Osteoblast (primary cell): Measurements from ENCODE around the gene LPA. TPM values are rescaled to one million over a fixed set of nuclear protein-coding genes. Genes with fewer than 3 reads are reported as not detected.

Source experiments
- DNase-seq: peaks from one replicate; pipeline ENCODE4 v3.0.0; 2011; ENCODE audit warnings: low spot score, mixed read lengths; ENCODE audit not compliant: insufficient read length; ENCODE audit errors: missing footprints
- H2AFZ ChIP-seq: 2 replicates; pipeline ENCODE4 v1.6.0; 2011; ENCODE audit warnings: mild to moderate bottlenecking, low read length
- H3K27ac ChIP-seq: 2 replicates; pipeline ENCODE4 v1.5.1; 2011; ENCODE audit warnings: mild to moderate bottlenecking, low read depth, low read length, moderate library complexity
- H3K27me3 ChIP-seq: 2 replicates; pipeline ENCODE4 v1.6.0; 2012; ENCODE audit warnings: mild to moderate bottlenecking, control low read depth, inconsistent platforms, low read length, moderate library complexity; ENCODE audit not compliant: insufficient read depth
- H3K36me3 ChIP-seq: 2 replicates; pipeline ENCODE4 v1.5.1; 2011; ENCODE audit warnings: mild to moderate bottlenecking, low read length, control low read depth, moderate library complexity; ENCODE audit not compliant: insufficient read depth
- H3K4me1 ChIP-seq: 2 replicates; pipeline ENCODE4 v1.5.1; 2011; ENCODE audit warnings: mild to moderate bottlenecking, low read length, control low read depth, moderate library complexity; ENCODE audit not compliant: insufficient read depth
- H3K4me2 ChIP-seq: 2 replicates; pipeline ENCODE4 v1.6.0; 2011; ENCODE audit warnings: mild to moderate bottlenecking, low read length; ENCODE audit not compliant: insufficient read depth
- H3K4me3 ChIP-seq: fragments of 200-600 bp; sonication (generic); 3 replicates; pipeline ENCODE4 v1.5.1; 2012; ENCODE audit warnings: mild to moderate bottlenecking, low read length, inconsistent platforms; ENCODE audit not compliant: insufficient read depth
- H3K79me2 ChIP-seq: 2 replicates; pipeline ENCODE4 v1.6.0; 2012; ENCODE audit warnings: mild to moderate bottlenecking, low read length, control low read depth, inconsistent platforms; ENCODE audit not compliant: insufficient read depth
- H3K9me3 ChIP-seq: 2 replicates; pipeline ENCODE4 v1.5.1; 2011; ENCODE audit warnings: low read depth, low read length, control low read depth
- H4K20me1 ChIP-seq: 2 replicates; pipeline ENCODE4 v1.6.0; 2012; ENCODE audit warnings: mild to moderate bottlenecking, low read length, control low read depth; ENCODE audit not compliant: insufficient read depth
- CTCF ChIP-seq: IDR thresholded peaks from 2 replicates; pipeline ENCODE4 v1.5.1; 2011; ENCODE audit warnings: mild to moderate bottlenecking, low read depth, low read length, moderate library complexity; ENCODE audit errors: extremely low read depth
- total RNA-seq: library from RNA; depleted of rRNA; stranded (reverse); fragments of >200 nt; gene quantifications from 2 replicates; pipeline ENCODE4 v1.2.3, GENCODE V29; 2012

LPA gene
- total RNA-seq, 1 donor: not detected

DNA sequence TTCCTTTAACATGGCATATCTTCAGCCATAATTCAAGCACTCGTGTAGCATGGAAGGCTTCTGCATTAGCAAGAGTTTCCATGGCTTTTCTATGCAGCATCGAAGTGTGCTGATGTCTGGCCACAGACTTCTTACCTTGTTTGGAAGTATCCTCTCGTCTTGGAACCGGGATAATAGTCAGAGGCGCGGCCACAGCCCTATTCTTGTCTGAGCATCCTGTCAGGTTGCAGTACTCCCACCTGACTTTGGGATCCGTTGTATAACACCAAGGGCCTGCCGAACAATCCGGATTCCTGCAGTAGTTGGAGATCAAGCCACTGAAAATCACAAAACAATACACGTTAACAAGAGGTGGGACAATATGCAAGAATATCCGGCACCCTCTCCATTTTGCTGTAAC is 177.0 kb downstream of the LPA start:
- Histone ChIP-seq H3K4me1 (no peaks in the 10 kb centered on the region), H3K27me3 (no peaks in the 10 kb centered on the region), H3K36me3 (no peaks in the 10 kb centered on the region), H4K20me1 (no peaks in the 10 kb centered on the region), H2AFZ (no peak overlapping the region), H3K4me2 (no peak overlapping the region), H3K9me3 (no peaks in the 10 kb centered on the region), H3K4me3 (no peak overlapping the region), H3K79me2 (no peaks in the 10 kb centered on the region), H3K27ac (no peak overlapping the region)
- no peak for DNase-seq
- TF ChIP-seq CTCF: no peak

Other genes with a start within 250 kb of the LPA start
- gene PLG, start 38.0 kb upstream of the LPA start, total RNA-seq: 0.36 TPM in 1 of 2 replicates, not detected in the other